Endothelial cell of umbilical vein (primary cell): ENCODE measurements around the gene NF1. TPM values are rescaled to one million over a fixed set of nuclear protein-coding genes. Genes with fewer than 3 reads are reported as not detected.

Experiments
- BruUV-seq: library from RNA; stranded (reverse); fragments of 400-500 nt; replicated peaks from 2 replicates; lab custom pipeline; 2021; lab: Mats Ljungman, UMichigan
- CTCF ChIA-PET: fragments of 300-600, 350-600 bp; sonication (Branson Sonifier 250); formaldehyde crosslinking; loops from one replicate; lab custom pipeline; 2021; ENCODE audit warnings: antibody characterized with exemption, inconsistent platforms; lab: Charles Lee
- POLR2A ChIA-PET: fragments of 300-600, 350-600 bp; sonication (Branson Sonifier 250); formaldehyde crosslinking; loops from one replicate; lab custom pipeline; 2021; ENCODE audit warnings: antibody characterized with exemption, inconsistent platforms; lab: Charles Lee
- DNase-seq: peaks from one replicate; pipeline ENCODE4 v3.0.0-alpha.2; 2011; ENCODE audit warnings: low read depth, low spot score
- FAIRE-seq: peaks from 2 replicates; lab custom pipeline; 2011; peaks lifted over from hg19 to GRCh38; lab: Jason Lieb, UNC
- H2AFZ ChIP-seq: 2 replicates; pipeline ENCODE4 v1.6.0; 2012; ENCODE audit warnings: low read depth, low read length, control low read depth, inconsistent platforms
- H3K27ac ChIP-seq: 2 replicates; pipeline ENCODE4 v1.5.1; 2011; ENCODE audit warnings: low read depth, mild to moderate bottlenecking, control low read depth, low read length, moderate library complexity; ENCODE audit not compliant: insufficient read depth
- H3K27me3 ChIP-seq, 2 experiments: 2 replicates each; pipeline versions ENCODE4 v1.6.0 to v1.6.1; 2011; ENCODE audit warnings: low read length in 2 of 2, mixed read lengths in 1 of 2; ENCODE audit not compliant: control insufficient read depth in 2 of 2, insufficient read depth in 2 of 2
- H3K36me3 ChIP-seq, 2 experiments: 2 replicates in 1 of 2; 3 replicates in 1 of 2; pipeline ENCODE4 v1.5.1; 2011; ENCODE audit warnings: low read length in 2 of 2, mild to moderate bottlenecking in 1 of 2, moderate library complexity in 1 of 2; ENCODE audit not compliant: control insufficient read depth in 2 of 2, insufficient read depth in 2 of 2; ENCODE audit errors: extremely low read depth in 1 of 2
- H3K4me1 ChIP-seq: 3 replicates; pipeline ENCODE4 v1.5.1; 2011; ENCODE audit warnings: mild to moderate bottlenecking, low read length; ENCODE audit not compliant: control insufficient read depth, insufficient read depth; ENCODE audit errors: extremely low read depth
- H3K4me2 ChIP-seq: 2 replicates; pipeline ENCODE4 v1.6.1; 2011; ENCODE audit warnings: low read length, control low read depth, mixed read lengths; ENCODE audit not compliant: insufficient read depth
- H3K4me3 ChIP-seq, 3 experiments: fragments of 200-600 bp in 1 of 3; sonication (generic), shearing (Covaris generic) in 1 of 3; replicated peaks in 1 of 3; 2 replicates each; pipeline ENCODE4 v1.5.1; 2011 to 2016; ENCODE audit warnings: control low read depth in 3 of 3, low read length in 3 of 3, mild to moderate bottlenecking in 2 of 3, inconsistent platforms in 1 of 3, low read depth in 1 of 3, moderate library complexity in 1 of 3; ENCODE audit not compliant: insufficient read depth in 1 of 3
- H3K79me2 ChIP-seq: 2 replicates; pipeline ENCODE4 v1.6.0; 2012; ENCODE audit warnings: low read length, inconsistent platforms; ENCODE audit not compliant: control insufficient read depth, insufficient read depth
- H3K9ac ChIP-seq: replicated peaks from 2 replicates; pipeline ENCODE3; 2011; ENCODE audit warnings: low read length, control low read depth; ENCODE audit not compliant: insufficient read depth; ENCODE audit errors: extremely low read depth
- H3K9me1 ChIP-seq: replicated peaks from 3 replicates; pipeline ENCODE4 v1.6.0; 2011; ENCODE audit warnings: mild to moderate bottlenecking, low read length; ENCODE audit not compliant: control insufficient read depth, insufficient read depth; ENCODE audit errors: extremely low read depth
- H3K9me3 ChIP-seq: replicated peaks from 2 replicates; pipeline ENCODE4 v1.5.1; 2012; ENCODE audit warnings: low read length, inconsistent platforms; ENCODE audit not compliant: control insufficient read depth, insufficient read depth
- H4K20me1 ChIP-seq: replicated peaks from 2 replicates; pipeline ENCODE3; 2011; ENCODE audit warnings: mild to moderate bottlenecking, low read length; ENCODE audit not compliant: control insufficient read depth, insufficient read depth; ENCODE audit errors: extremely low read depth
- CTCF ChIP-seq, 2 donors: IDR thresholded peaks; 1 replicate in 1 of 2; 2 replicates in 1 of 2; pipeline ENCODE4 v1.5.1; 2011; ENCODE audit warnings: low read length in 2 of 2, mild to moderate bottlenecking in 2 of 2, moderate library complexity in 2 of 2, control low read depth in 1 of 2, inconsistent platforms in 1 of 2, low read depth in 1 of 2; ENCODE audit not compliant: insufficient read depth in 1 of 2; ENCODE audit errors: extremely low read depth in 1 of 2
- EZH2 ChIP-seq: IDR thresholded peaks from 2 replicates; pipeline ENCODE4 v1.6.1; 2012; ENCODE audit warnings: borderline replicate concordance, low read depth, mild to moderate bottlenecking, moderate library complexity, low read length, inconsistent platforms; ENCODE audit not compliant: severe bottlenecking
- FOS ChIP-seq: IDR thresholded peaks from 2 replicates; pipeline ENCODE4 v1.6.1; 2011; ENCODE audit warnings: mild to moderate bottlenecking, low read length, moderate library complexity, borderline replicate concordance; ENCODE audit not compliant: insufficient read depth
- GATA2 ChIP-seq: IDR thresholded peaks from 2 replicates; pipeline ENCODE4 v1.7.0; 2011; ENCODE audit warnings: low read depth, mild to moderate bottlenecking, moderate library complexity, mixed read lengths, low read length; ENCODE audit not compliant: insufficient read length, insufficient read depth
- JUN ChIP-seq: IDR thresholded peaks from 2 replicates; pipeline ENCODE4 v1.6.1; 2011; ENCODE audit warnings: borderline replicate concordance, low read depth; ENCODE audit not compliant: insufficient read length, insufficient read depth
- MAX ChIP-seq: IDR thresholded peaks from 2 replicates; pipeline ENCODE4 v1.6.1; 2011; ENCODE audit not compliant: insufficient read depth, insufficient read length
- MYC ChIP-seq: IDR thresholded peaks from one replicate; pipeline ENCODE4 v1.6.1; 2011; ENCODE audit warnings: mild to moderate bottlenecking, low read depth, low read length
- POLR2A ChIP-seq: IDR thresholded peaks from 2 replicates; pipeline ENCODE4 v1.6.1; 2012; ENCODE audit warnings: low read depth, mild to moderate bottlenecking, control low read depth, low read length
- POLR2AphosphoS5 ChIP-seq: IDR thresholded peaks from 2 replicates; pipeline ENCODE4 v1.6.1; 2012; ENCODE audit warnings: low read depth, mild to moderate bottlenecking, control low read depth, low read length, moderate library complexity; ENCODE audit not compliant: insufficient read depth
- dilution Hi-C: fragments of 300-500 bp; cut with MboI; formaldehyde crosslinking; loops from one replicate; pipeline ENCODE4 v1.15.0; 2019; ENCODE audit warnings: low sequenced_read_pairs; ENCODE audit not compliant: extremely low pct_ligation_motif_present
- intact Hi-C: fragments of 100-400 bp; cut with micrococcal nuclease; formaldehyde crosslinking; loops from one replicate; pipeline ENCODE4 v1.10.0; 2022
- polyA plus RNA-seq, 4 experiments: library from polyadenylated mRNA; depleted of rRNA in 3 of 4; stranded (reverse) in 3 of 4; unstranded in 1 of 4; fragments of >200 nt; gene quantifications; 2 replicates each; pipeline versions ENCODE4 v1.2.1 to v1.2.3, GENCODE V29; 2011 to 2012; ENCODE audit warnings: missing spikeins in 1 of 4
- total RNA-seq: library from RNA; stranded (reverse); gene quantifications from 2 replicates; pipeline ENCODE4 v1.2.3, GENCODE V29; 2021

Gene NF1
- total and polyA plus RNA-seq, 2 donors (not counting 3 experiments of a cell fraction or from before 2014, with no cell fraction given) = 13.7 to 42.4 TPM

GRCh38 chr17:31289790-31290189 is 195.0 kb downstream of the NF1 start:
- CTCF ChIA-PET = no interaction called here
- Histone ChIP-seq H3K9me1 (no peaks in the 10 kb centered on the region), H3K4me2 (no peak overlapping the region), H3K36me3 (no peaks in the 10 kb centered on the region), H3K9ac (no peak overlapping the region), H3K27ac (no peak overlapping the region), H3K79me2 (no peaks in the 10 kb centered on the region), H3K4me1 (no peaks in the 10 kb centered on the region), H4K20me1 (no peaks in the 10 kb centered on the region), H3K4me3 (no peak overlapping the region), H2AFZ (no peak overlapping the region), H3K9me3 (no peaks in the 10 kb centered on the region), H3K27me3 (no peaks in the 10 kb centered on the region)
- no TSS peak for BruUV-seq
- DNase-seq (no peak), FAIRE-seq (no peak)
- intact Hi-C loops (no loop called here), dilution Hi-C loops (no loop called here)
- TF ChIP-seq MYC (no peak), EZH2 (no peak), MAX (no peak), FOS (no peak), POLR2AphosphoS5 (no peak), JUN (no peak), CTCF (IDR thresholded peaks at IDR 0.05; ENCODE audit: extremely low read depth in 1 of 2, insufficient read depth in 1 of 2, low read depth in 1 of 2, low read length in 2 of 2) (no peak), GATA2 (no peak), POLR2A (no peak)
- POLR2A ChIA-PET = no interaction called here
